HG03060 (cell line): ENCODE data around the gene LTBP1.
"Not testable (repeated sequence)": the region's sequence is repeated elsewhere in the genome, so short reads cannot be mapped to it uniquely, and the experiment has no call there.

ENCODE experiments used
- ATAC-seq: cut with Tn5 transposase; IDR thresholded peaks from one replicate; pipeline ENCODE4 v1.9.1; 2021; ENCODE audit warnings: low read depth, moderate number of reproducible peaks; ENCODE audit not compliant: unreplicated experiment

The LTBP1 gene

DNA sequence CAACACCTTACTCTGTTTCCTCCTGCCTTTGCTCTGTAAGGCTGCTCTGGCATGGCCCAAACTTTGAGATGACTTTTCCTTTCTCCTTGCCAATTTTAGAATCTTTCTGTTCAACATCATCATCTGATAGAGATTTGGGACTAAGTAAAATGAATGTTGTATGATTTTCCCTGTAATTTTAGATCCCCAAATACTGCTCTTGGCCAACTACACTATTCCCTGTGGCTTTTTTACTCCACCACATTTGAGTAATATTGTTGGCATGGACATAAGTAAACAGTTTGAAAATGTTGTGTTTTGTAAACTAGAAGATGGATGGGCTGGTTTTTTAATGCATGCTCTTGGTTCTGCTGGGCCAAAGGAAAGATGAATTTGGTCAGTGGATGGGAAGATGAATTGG lies 12.1 kb downstream of the LTBP1 start:
- ATAC-seq, result no peak

DNA sequence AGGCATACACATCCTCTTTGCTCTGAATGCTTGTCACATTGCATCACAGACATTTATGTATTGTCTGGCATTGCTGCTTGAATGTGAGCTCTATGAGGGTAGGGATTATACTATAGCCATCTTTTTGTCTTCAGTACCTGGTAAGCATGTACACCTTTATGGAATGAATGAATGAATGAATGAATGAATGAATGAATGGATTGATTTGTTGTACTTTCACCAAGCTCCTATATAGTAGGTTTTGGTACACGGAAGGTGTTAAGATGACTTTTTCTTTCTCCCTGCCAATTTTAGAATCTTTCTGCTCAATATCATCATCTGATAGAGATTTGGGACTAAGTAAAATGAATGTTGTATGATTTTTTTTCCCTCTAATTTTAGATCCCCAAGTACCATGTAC lies 13.5 kb downstream of the LTBP1 start:
- ATAC-seq, result no peak

DNA sequence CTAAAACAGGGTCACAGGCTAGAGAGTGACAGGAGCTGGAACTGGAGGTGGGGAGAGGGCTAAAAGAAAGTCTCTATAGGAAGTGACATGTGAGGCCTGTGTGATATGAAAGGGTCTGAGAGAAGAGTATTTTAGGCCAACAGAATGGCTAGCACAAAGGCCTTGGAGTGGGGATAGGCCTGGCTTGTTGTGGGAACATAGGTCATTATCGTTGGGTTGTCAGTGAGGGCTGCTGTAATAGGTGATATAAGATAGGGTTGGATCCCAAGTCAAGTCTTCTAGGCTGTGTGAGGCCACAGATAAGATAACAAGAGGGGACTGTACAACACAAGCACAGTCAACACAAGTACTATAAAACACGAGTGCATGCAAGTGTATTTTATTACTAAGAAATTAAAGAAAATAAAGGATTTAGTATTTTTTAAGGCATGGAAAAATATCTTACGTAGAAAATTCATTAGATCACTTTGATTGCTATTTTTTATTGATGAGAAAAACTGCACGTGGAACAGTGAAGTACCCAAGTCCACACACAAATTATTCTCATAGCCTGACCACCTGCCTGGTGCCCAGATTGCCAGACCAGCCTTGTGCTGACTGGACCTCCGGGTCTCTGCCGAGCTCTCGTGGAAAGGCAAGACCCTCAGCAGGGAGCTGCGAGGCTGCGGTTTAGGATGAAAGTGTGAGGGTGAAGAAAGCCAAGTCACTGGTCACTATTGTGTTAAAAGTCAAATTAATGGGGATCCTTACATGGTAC lies 14.1 kb downstream of the LTBP1 start:
- no peak for ATAC-seq

DNA sequence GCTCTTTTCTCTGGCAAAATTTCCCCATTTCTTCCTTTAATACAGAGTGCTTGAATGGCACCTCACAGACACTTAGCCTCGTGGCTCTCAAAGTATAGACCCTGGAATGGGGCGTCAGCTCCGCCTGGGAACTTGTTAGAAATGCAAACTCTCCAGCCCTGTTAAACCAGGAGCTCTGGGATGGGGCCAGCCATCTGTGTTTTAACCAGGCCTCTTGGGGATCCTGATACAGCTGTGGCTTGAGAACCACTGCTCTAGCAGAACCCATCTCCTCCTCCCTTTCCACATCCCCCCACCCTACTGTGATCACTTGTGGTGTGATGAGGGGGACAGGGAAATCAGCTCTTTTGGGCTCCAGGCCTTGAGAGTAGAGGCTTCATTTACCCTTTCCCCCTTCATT lies 15.9 kb downstream of the LTBP1 start:
- no peak for ATAC-seq

DNA sequence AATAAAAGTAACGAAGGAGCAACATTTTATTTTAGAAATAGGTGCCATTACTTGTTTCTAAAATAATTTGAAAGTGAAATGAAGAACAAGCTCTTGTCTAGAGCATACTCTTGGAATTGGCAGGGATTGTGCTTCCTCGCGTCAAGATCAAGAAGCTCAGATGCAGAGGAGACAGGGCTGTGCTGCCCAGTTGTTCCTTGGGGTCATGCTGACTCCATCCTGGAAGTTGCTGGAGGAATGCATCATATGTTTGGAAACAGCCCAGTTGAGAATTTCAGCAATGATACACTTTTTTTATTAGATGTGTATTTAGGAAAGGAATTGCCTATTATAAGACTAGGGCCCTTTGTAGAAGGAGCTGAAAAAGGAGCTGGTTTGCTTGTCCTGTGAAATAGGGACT lies 17.2 kb downstream of the LTBP1 start:
- ATAC-seq, result no peak

DNA sequence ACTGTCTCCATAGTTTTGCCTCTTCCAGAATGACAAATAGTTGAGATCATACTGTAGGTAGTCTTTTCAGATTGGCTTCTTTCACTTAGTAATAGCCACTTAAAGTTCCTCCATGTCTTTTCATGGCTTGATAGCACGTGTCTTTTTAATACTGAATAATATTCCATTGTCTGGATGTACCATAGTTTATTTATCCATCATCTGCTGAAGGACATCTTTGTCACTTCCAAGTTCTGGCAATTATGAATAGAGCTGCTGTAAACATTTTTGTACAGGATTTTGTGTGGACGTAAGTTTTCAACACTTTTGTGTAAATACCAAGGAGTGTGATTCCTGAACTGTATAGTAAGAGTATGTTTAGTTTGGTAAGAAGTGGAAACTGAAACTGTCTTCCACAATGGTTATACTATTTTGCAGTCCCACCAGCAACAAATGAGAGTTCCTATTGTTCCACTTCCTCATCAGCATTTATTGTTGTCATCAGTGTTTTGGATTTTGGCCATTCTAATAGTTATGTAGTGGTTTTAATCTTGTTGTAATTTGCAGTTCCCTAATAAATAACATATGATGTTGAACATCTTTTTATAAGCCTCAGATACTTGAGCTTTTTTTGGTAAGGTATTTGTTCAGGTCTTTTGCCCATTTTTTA lies 18.9 kb downstream of the LTBP1 start:
- ATAC-seq, result no peak

GRCh38 chr2:32969444-32970162 lies 22.9 kb downstream of the LTBP1 start:
- no peak for ATAC-seq

- ATAC-seq, result not testable (repeated sequence)
These were observed 27.0 kb downstream of the LTBP1 start for GRCh38 chr2:32973772-32974171.

GRCh38 chr2:32976409-32977063 lies 29.8 kb downstream of the LTBP1 start:
- ATAC-seq, result no peak

DNA sequence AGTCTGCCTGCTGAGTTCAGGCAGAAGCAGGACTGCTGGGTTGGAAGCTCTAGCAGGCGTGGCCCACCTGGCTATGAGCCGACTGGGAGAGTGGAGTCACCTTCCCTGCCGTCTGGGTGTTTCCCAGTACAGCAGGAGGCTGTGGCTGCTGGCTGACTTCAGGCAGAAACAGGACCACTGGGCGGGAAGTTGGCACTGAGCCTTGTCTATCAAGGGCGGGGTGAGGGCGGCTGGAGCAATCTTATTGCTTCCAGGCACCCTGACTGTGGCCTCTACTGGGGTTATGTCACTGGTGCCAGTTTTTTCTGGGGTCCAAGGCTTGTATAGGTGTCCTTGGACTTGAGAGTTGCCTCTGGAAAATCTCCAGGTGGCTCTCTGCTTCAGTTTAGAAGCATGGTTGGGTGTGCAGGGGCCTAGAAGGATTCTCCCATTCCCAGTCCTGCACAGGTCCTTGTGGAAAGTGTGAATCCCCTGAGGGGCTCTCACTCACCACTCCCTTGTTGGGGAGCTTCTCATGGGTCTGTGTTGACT lies 30.5 kb downstream of the LTBP1 start:
- ATAC-seq, result no peak

DNA sequence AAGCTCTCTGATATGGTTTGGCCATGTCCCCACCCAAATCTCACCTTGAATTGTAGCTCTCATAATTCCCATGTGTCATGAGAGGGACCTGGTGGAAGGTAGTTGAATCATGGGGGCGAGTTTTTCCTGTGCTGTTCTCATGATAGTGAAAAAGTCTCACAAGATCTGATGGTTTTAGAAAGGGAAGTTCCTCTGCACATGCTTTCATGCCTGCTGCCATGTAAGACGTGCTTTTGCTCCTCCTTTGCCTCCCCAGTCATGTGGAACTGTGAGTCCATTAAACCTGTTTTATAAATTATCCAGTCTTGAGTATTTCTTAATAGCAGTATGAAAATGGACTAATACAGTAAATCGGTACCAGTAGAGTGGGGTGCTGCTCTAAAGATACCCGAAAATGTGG lies 34.9 kb downstream of the LTBP1 start:
- ATAC-seq, result no peak

DNA sequence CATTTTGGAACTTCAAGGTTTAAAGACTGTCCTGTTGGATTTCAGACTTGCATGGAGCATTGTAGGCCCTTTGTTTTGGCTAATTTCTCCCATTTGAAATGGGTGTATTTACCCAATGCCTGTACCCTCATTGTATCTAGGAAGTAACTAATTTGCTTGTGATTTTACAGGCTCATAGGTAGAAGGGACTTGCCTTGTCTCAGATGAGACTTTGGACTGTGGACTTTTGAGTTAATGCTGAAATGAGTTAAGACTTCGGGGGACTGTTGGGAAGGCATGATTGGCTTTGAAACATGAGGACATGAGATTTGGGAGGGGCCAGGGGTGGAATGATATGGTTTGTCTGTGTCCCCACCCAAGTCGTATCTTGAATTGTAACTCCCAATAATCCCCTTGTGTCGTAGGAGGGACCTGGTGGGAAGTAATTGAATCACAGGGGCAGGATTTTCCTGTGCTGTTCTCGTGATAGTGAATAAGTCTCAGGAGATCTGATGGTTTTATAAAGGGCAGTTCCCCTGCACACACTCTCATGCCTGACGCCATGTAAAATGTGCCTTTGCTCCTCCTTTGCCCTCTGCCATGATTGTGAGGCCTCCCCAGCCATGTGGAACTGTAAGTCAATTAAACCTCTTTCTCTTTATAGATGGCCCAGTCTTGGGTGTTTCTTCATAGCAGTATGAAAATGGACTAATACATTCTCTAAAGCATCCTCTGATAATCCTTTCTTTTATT lies 36.6 kb downstream of the LTBP1 start:
- not testable (repeated sequence) for ATAC-seq

GRCh38 chr2:32986480-32986879 lies 39.7 kb downstream of the LTBP1 start:
- ATAC-seq, result no peak

DNA sequence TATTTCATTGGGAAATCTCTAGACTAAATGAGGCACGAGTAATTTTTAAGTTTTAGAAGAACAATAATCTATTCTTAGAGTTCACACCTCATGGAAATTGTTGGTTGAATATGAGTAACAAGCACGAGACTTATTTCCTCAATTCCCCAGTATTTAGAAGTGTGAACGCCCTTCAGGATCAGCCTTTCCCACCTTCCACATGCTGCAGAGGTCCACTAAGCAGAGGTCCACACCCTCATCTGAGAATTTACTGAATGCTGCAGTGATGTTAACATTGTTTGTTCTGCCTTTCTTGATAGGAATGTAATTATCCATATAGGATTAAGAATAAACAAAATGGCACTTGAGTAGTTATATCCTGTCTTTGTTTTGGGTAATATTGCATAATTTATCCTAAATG lies 41.8 kb downstream of the LTBP1 start:
- no peak for ATAC-seq

DNA sequence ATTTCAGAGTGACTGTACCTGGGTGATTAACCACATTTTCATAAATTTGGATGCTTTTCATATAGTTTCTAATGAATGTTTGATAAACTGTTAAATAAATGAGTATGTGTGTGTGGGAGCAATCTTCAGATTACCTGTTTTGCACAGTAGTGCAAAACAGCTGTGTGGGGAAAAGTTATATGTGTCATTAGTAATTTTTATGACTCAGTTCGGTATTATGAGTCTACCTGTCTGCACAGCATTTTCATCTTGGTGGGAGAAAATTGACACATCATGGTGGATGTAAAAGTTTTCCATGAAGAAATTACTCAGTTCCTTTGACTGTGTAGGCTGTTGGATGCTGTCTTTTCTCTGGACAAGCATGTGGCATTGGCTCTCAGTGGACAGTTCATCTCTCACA lies 43.8 kb downstream of the LTBP1 start:
- ATAC-seq, result no peak

GRCh38 chr2:32991091-32991845 lies 44.5 kb downstream of the LTBP1 start:
- ATAC-seq, result no peak

DNA sequence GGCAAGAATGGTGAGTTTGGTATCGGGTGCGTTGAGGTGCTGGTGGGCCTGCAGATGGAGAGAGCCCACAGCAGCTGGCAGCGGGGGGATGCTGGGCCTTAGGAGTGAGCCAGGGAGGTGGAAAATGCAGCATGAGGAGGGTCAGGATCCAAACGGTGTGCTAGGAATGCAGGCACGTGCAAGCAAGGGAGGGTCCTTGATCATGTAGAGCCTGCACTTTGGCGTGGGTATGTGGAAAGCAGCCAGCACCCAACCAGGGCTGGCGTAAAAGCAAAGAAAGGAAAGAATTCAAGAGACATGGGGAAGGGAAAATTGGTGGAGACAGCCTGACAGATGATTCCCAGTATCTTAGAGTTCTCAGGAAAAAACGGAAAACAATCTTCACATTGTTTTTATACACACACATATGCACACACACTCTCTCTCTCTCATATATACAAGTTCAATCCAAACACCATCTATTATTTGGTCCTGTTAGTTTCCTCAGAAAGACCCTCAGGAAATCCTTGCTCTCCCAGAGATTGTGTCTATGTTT lies 46.3 kb downstream of the LTBP1 start:
- ATAC-seq, result no peak

DNA sequence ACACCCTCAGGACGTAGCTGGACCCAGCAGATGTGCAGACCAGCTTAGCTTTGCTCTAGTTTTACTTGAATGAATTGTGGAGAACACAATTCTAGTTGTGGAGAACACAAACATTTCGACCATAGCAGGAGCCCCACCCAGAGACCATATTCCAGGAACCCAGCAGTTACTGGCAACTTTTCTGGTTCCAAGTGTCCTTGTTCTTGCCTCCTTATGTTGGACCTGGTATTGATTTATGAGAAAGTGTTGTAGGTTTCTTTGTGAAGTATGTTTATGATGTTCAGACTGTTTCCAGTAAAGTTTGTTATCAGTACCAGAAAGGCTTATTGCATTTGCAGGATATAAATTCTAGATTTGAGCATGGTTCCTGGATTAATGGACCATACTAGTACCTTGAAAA lies 51.0 kb downstream of the LTBP1 start:
- no peak for ATAC-seq

- ATAC-seq, result no peak
These were observed 54.2 kb downstream of the LTBP1 start for GRCh38 chr2:33000986-33001385.
